Breast epithelium (tissue), 3 donors: Measurements from ENCODE around the gene CALHM1.

Source experiments
- POLR2A ChIP-seq: fragments of 450-650 bp; IDR thresholded peaks from one replicate; pipeline ENCODE4 v1.6.1; 2016; ENCODE audit warnings: antibody characterized with exemption, mild to moderate bottlenecking, moderate library complexity
- POLR2AphosphoS5 ChIP-seq, 3 donors: sonication (generic); formaldehyde crosslinking; IDR thresholded peaks; one replicate each; pipeline ENCODE4 v1.6.1; 2017; ENCODE audit warnings: antibody characterized with exemption in 3 of 3
- TF ChIP-seq, protein P1 (sequence below), 3 donors: fragments of 450-650 bp; IDR thresholded peaks; one replicate each; pipeline ENCODE4 v1.5.1; 2016 to 2017; ENCODE audit warnings: antibody characterized with exemption in 3 of 3, mild to moderate bottlenecking in 3 of 3, moderate library complexity in 3 of 3

DNA sequence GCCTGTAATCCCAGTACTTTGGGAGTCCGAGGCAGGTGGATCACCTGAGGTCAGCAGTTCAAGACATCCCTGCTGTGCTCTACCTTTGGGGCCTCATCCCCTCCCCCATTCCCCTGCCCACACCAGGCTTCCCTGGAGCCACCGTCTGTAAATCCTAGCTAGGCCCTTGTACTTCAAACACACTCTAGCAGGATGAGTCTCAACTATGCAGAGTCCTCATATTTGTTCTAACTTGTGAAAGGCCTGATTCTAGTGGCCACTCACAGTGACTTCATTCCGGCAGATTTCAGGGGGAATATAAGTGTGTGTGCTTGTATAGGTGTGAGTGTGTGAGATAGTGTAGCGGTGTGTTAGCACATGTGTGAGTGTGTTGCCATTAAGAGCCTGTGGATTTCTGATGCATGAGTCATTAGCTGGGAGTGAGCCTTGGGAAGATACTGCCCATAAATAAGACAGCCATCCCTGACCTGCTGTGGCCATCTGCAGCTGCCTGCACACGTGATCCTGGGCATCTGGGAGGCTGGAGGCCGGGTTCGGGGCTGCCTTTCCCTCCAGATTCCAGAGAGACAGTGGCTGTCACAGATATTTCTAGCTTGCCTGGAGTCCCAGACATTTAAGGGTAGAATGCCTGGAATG is 33.1 kb upstream of the CALHM1 start:
- TF ChIP-seq, protein P1, sequence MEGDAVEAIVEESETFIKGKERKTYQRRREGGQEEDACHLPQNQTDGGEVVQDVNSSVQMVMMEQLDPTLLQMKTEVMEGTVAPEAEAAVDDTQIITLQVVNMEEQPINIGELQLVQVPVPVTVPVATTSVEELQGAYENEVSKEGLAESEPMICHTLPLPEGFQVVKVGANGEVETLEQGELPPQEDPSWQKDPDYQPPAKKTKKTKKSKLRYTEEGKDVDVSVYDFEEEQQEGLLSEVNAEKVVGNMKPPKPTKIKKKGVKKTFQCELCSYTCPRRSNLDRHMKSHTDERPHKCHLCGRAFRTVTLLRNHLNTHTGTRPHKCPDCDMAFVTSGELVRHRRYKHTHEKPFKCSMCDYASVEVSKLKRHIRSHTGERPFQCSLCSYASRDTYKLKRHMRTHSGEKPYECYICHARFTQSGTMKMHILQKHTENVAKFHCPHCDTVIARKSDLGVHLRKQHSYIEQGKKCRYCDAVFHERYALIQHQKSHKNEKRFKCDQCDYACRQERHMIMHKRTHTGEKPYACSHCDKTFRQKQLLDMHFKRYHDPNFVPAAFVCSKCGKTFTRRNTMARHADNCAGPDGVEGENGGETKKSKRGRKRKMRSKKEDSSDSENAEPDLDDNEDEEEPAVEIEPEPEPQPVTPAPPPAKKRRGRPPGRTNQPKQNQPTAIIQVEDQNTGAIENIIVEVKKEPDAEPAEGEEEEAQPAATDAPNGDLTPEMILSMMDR (IDR thresholded peaks at IDR 0.05), result no peak
- TF ChIP-seq POLR2AphosphoS5 (IDR thresholded peaks at IDR 0.05) (no peak), POLR2A (no peak)
